Measurements from ENCODE around the gene BMF.
A peak's percentile ranks its signal among the peaks of the same experiment; 100 is the strongest.
"Not testable (repeated sequence)": the region's sequence is repeated elsewhere in the genome, so short reads cannot be mapped to it uniquely, and the experiment has no call there.

Gene BMF

GRCh38 chr15:40108855-40109735, at the start of gene BMF:
BMF (minus strand) TSS chr15:40108879; CDS start chr15:40106086, 2,793 bp downstream.
- peak; percentile 99 for DNase-seq (ENCODE audit: low read depth)

GRCh38 chr15:40157778-40158447, 49.2 kb upstream of the BMF start:
- DNase-seq (ENCODE audit: low read depth) = no peak

GRCh38 chr15:40155270-40155910, 46.7 kb upstream of the BMF start:
- no peak for DNase-seq (ENCODE audit: low read depth)

DNA sequence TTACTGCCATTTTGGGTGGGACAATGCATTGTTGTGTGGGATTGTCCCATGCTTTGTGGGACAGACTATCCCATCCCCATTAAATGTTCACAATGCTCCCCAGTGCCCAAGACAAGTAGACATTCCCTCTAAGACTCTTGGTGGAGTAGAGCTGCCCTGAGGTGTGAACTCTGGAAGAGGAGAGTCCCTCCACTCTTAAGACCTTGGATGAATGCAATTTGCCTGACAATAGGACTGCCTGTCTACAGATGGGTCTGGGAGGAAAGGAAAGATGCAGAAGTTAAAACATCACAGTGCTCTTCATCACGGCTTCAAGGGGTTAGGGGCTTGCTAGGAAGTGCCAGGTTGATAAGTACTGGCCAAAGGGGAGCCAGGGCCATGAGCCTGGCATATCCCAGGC, 46.1 kb upstream of the BMF start:
- not testable (repeated sequence) for DNase-seq (ENCODE audit: low read depth)

DNA sequence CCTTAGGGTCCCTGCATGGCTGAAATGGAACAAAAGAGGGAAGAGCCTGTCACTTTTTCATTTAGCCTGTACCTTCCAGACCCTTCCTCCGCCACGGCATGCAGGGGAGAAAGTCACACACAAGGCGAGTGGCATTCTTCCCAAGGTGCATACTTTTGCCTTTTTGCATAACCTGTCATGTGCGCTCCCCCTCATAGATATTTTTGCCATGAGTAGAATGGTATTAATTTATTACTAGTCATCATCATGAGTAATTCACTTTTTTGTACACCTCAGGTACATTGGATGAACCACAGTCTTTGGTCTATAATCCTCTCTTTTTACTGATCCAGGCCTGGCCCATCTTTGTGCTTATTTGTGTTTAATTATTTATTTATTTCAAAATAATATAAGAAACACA, 43.3 kb upstream of the BMF start:
- no peak for DNase-seq (ENCODE audit: low read depth)

GRCh38 chr15:40151499-40151898, 42.8 kb upstream of the BMF start:
- no peak for DNase-seq (ENCODE audit: low read depth)

GRCh38 chr15:40150163-40150925, 41.7 kb upstream of the BMF start:
- DNase-seq (ENCODE audit: low read depth) = peak; percentile 55

DNA sequence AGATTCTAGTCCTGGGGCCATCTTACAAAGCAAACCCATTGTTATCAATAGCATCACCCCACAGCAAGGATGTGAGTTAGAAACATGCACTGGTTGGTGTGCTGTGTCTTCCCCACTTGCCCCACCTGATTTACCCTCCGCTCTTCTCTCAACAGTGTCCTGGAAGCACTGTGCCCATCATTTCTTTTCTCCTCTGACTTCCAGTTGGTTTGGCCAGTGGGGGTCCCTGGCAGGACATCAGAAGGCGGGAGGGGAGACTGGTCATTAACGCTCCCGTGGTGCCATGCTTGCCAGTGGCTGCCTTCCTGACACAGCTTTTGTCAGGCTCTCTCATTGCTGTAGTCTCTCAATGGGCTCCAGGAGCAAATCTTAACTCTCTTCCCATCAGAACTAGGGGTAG, 40.7 kb upstream of the BMF start:
- DNase-seq (ENCODE audit: low read depth) = no peak

GRCh38 chr15:40146037-40146436, 37.4 kb upstream of the BMF start:
- no peak for DNase-seq (ENCODE audit: low read depth)

- no peak for DNase-seq (ENCODE audit: low read depth)
Measured at GRCh38 chr15:40142428-40142827, 33.7 kb upstream of the BMF start.

GRCh38 chr15:40138201-40138570, 29.5 kb upstream of the BMF start:
- DNase-seq (ENCODE audit: low read depth) = not testable (repeated sequence)

DNA sequence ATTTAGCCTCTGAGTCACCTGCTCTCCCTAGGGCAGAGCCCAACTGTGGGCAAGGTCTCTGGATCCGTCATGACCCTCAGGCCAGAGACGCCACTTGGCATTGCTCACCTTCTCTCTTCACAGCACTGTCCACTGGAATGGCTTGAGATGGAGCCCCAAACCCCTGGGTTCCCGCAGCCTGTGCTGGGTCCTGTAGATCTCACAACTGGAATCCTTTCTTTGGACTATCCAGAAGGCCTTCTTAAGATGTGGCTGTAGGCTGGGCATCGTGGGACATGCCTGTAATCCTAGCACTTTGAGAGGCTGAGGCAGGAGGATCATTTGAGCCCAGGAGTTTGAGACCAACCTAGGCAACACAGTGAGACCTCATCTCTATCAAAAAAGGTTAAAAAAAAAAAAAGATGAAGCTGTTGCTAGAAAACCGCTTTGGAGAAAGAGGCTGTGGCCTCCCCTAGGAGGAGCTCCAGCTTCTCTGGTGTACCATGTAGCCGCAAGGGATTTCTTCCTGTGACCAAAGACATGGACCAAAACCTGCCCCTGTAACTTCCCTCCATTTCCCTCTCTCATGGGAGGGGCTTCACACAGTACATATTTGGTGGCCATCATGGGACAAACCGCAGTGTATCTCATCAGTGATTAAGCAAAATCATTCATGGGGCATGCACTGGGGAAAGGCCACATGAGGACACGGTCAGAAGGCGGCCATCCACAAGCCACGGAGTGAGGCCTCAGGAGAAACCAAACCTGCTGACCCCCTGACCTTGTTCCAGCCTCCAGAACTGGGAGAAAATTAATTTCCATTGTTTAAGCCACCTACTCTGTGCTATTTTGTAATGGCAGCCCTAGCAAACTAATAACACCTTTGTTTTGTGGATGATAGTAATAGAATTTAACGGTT, 28.9 kb upstream of the BMF start:
- DNase-seq (ENCODE audit: low read depth) = no peak

- DNase-seq (ENCODE audit: low read depth) = no peak
Measured at GRCh38 chr15:40136470-40137302, 28.0 kb upstream of the BMF start.

- not testable (repeated sequence) for DNase-seq (ENCODE audit: low read depth)
Measured at GRCh38 chr15:40135846-40136450, 27.3 kb upstream of the BMF start.

- no peak for DNase-seq (ENCODE audit: low read depth)
Measured at GRCh38 chr15:40134885-40135284, 26.2 kb upstream of the BMF start.

- DNase-seq (ENCODE audit: low read depth) = no peak
Measured at GRCh38 chr15:40133544-40133943, 24.9 kb upstream of the BMF start.

GRCh38 chr15:40130799-40131502, 22.3 kb upstream of the BMF start:
- no peak for DNase-seq (ENCODE audit: low read depth)

- DNase-seq (ENCODE audit: low read depth) = no peak
Measured at GRCh38 chr15:40130118-40130517, 21.4 kb upstream of the BMF start.
